Fibroblast of peridontal ligament (primary cell): ENCODE results near the gene ZNF853.
"Not testable (repeated sequence)": the region's sequence is repeated elsewhere in the genome, so short reads cannot be mapped to it uniquely, and the experiment has no call there.

Experiments
- DNase-seq: peaks from one replicate; pipeline ENCODE4 v3.0.0-alpha.2; 2010; ENCODE audit errors: extremely low read depth

The ZNF853 gene

DNA sequence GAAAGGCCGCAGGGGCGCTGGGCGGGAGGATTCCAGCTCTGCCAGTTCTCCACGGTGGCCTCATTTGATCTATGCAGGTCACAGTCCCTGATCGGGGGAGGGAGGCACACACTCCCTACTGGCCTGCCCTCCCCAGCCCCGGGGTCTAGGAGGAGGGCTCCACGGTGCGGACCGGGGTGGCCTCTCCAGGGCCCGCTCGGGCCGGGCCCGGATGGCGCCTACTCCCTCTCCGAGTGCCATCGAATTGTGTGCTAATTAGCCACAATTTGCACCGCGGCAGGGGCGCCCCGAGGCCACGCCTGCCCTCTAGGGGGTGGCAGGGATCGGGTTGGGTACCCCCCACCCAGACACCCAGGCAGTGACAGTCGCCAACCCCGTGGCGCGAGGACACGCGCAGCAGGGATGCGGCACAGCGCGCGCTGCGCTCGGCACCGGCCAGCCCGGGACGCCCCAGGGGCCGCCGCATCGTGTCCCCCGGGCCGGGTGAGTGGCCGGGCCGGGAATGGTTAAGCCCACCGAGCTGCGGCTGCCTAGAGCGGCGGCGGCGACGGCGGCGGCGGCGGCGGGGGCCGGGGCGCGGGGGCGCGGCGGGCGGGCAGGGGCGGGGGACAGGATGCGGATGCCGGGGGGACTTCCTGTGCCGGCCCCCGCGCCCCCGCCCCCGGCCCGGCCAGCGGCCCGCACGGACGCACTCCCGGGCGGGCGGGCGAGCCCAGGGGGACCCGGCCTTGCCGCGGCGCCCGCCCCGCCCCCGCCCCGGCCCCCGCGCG, at the start of gene ZNF853:
Gene ZNF853, plus strand, starts transcription at position 658 of the 770 bp plus-strand sequence. CDS start 565 bp downstream, outside the sequence.
- DNase-seq = no peak

DNA sequence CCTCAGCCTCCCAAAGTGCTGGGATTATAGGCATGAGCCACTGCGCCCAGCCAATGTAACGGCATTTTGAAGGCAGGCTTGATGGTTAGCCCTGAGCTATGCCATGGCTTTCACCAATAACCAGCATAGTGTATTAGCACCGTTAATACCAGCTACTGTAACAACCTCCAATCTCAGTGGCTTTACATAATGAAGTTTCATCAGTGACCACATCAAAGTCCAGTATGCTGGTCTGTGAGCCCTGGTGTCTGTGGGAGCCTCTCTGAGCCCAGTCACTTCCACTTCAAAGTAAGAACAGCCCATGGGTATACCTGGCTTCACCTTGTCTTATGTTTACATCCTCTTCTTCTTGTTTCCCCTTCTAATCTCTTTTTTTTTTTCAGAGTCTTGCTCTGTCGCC, 49.8 kb upstream of the ZNF853 start:
- DNase-seq = no peak

DNA sequence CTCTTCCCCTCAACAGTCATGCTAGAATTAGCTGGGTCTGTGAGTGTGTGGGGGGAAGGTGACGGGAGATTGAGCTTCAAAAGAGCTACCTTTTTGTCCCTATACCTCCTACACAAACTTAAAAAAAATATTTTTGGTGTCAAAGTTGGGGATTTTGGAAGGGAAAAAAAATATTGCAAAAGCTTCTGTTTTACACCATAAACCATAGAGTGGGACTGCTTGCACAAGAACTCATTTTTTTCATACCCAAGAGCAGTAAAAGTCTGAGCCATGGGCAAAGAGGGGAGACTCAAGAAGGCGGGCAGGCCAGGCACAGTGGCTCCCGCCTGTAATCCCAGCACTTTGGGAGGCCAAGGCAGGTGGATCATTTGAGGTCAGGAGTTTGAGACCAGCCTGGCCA, 47.5 kb upstream of the ZNF853 start:
- no peak for DNase-seq

DNA sequence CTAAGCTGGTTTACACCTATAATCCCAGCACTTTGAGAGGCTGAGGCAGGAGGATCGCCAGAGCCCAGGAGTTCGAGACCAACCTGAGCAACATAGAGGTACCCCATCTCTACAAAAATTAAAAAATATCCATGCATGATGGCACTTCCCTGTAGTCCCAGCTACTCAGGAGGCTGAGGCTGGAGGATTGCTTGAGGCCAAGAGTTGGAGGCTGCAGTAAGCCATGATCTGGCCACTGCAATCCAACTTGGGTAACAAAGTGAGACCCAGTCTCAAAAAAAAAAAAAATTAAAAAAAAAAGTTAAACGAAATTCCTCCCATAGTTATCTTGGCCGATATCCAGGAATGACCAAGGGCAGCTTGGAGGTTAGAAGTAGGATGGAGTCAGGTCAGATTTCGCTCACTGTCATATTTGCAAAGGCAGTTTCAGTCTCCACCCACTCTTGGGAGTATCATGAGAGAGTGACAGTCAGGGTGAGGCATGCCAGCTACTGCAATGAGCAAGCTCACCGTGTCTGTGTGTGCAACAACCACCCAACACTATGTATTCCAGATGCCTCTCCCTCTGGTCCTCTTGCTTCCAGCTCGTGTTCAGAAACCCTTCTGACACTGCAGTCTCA, 44.1 kb upstream of the ZNF853 start:
- DNase-seq = no peak

DNA sequence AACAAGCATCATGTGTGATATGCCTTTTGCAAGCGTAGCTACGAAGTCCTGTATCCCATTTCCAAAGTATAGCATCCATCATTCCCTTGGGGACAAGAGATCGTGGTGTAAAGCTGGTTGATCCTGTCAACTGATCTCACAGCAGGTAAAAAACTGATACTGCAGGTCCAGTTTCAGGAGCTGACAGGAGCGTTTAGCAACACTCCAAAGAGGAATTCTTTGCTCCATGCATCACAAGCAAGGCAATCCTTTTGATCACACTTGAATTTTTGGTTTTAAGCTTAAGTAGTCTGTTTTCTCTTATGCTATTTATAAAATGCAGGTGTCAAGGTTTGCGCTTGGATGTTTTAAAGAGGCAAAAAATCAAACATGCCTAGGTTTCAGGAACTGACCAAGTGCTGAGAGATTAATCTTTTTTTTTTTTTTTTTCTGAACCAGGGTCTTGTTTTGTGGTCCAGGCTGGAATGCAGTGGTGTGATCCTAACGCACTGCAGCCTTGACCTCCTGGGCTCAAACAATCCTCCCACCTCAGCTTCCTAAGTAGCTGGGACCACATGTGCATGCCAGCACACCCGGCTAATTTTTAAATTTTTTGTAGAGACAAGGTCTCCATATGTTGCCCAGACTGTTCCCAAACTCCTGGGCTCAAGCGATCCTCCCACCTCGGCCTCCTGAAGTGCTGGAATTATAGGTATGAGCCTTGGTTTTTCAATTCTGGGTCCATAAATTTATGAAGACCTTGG, 40.0 kb upstream of the ZNF853 start:
- DNase-seq = no peak

DNA sequence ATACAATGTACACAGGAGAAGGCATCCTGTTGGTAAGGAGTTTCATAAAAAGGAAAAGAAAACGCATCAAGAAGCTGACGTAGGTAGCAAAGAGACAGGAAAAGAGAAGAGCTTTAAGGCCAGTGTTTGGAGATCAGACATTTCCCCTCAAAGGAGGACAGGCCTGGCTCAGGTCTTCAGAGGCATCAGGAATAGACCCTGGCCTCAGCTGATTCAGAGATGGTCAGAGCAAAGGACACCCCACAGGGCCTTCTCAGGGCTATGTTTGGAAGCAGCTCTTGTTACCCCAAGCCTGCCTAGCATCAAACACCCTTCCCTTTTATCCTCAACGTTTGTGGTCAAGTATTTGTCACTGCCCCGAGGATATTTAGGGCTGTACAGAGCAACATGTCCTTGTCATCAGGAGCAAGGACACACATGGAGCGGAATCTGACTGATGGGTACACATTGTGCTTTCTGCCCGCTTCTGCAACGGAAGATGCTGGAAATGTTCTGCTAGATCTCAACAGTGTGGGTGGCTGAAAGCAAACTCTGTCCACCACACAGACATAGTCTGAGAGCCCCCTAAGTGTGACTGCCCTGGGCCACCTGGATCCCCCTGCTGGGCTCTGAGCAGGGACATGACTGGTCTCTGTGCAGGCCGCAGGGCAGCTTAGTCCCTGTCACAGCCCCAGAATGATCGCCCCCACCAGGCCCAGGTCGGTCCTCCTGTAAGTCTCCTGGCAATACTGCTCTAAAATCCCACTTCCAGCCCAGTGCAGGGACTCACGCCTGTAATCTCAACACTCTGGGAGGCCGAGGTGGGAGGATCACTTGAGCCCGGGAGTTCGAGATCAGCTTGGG, 39.2 kb upstream of the ZNF853 start:
- DNase-seq = no peak

DNA sequence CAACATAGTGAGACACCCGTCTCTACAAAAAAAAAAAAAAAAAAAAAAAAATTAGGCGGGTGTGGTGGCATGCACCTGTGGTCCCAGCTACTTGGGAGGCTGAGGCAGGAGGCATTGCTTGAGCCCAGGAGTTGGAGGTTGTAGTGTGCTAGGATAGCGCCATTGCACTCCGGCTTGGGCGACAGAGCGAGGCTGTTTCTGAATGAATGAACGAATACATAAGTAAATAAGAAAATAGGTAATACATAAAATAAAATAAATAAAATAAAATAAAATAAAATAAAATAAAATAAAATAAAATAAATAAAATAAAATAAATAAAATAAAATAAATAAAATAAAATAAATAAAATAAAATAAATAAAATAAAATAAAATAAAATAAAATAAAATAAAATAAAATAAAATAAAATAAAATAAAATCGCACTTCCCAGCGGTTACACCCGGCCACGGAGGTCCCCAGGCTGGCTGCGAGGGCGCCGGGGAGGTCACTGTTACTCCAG, 38.5 kb upstream of the ZNF853 start:
- peak; percentile 11 for DNase-seq

DNA sequence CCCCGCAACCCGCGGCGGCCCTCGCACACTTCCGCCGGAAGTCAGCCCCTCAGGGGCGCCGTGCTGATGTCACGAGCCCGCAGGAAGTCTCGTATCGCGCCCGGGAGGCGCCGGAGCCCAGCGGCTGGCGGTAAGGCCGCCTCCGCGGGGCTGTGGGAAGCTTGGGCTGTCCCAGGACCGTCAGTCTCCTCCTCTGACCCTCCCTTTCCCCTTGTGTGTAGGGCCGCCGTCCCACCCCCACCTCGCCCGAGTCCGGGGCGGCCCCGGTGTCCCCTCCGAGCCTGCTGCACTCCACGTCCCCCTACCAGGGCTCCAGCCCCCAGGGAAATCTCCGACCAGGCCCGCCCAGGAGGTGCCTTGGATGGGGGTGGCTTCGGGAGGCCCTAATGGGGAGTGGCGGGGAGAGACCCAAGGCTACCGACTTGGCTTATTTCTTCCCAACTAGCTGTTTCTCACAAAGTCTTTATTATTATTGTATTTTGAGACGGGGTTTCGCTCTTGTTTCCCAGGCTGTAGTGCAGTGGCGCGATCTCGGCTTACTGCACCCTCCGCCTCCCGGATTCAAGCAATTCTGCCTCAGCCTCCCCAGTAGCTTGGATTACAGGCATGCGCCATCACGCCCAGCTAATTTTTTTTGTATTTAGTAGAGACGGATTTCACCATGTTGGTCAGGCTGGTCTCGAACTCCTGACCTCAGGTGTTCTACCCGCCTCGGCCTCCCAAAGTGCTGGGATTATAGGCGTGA, 37.9 kb upstream of the ZNF853 start, which contains the start of gene ZDHHC4:
Gene ZDHHC4, plus strand, starts transcription at position 86 of the 745 bp plus-strand sequence. CDS start 3,108 bp downstream, outside the sequence.
- peak; percentile 83 for DNase-seq

DNA sequence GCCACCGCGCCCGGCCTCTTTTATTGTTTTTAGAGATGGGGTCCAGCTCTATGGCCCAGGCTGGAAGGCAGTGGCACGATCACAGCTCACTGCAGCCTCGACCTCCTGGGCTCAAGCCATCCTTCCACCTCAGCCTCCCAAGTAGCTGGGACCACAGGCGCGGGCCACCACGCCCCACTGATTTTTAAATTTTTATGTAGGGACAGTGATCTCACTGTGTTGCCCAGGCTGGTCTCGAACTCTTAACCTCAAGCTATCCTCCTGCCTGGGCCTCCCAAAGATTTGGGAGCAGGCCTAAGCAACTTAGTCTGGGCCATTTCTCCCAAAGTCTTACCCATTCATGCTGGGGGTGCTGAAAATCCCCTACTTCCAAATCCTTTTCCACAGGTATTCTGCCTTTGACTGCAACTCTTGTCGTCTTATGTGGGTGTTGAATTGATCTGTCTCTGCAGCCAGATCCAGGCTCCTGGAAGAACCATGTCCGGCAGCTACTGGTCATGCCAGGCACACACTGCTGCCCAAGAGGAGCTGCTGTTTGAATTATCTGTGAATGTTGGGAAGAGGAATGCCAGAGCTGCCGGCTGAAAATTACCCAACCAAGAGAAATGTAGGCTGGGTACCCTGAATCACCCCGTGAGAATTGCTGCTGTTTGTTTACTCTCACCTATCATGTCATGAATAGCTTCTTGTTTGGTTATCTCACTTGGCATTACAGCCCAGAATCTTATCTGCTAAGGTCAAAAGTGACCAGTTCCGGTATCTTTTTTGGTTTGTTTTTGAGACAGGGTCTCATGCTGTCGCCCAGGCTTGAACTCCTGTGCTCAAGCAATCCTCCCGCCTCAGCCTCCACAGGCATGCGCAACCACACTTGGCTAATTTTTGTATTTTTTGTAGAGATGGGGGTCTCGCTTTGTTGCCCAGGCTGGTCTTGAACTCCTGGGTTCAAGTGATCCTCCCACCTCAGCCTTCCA, 37.0 kb upstream of the ZNF853 start:
- no peak for DNase-seq

DNA sequence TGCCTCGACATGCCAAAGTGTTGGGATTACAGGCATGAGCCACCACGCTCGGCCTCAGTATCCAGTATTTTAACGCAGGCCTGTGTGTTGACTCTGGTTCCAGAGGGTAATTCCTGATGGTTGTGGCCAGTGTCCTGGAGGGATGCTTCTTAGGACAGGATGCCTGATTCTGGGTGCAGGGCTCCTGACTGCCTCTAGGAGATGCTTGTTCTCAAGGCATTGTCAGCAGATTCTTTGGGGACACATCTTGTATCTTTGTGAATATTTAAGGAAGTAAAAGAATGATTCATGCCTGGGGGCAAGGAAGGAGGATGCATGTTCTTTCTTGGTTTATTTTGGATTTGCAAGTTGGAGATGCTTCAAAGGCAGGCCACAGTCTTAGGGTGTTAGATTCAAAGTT, 36.0 kb upstream of the ZNF853 start:
- DNase-seq = no peak

DNA sequence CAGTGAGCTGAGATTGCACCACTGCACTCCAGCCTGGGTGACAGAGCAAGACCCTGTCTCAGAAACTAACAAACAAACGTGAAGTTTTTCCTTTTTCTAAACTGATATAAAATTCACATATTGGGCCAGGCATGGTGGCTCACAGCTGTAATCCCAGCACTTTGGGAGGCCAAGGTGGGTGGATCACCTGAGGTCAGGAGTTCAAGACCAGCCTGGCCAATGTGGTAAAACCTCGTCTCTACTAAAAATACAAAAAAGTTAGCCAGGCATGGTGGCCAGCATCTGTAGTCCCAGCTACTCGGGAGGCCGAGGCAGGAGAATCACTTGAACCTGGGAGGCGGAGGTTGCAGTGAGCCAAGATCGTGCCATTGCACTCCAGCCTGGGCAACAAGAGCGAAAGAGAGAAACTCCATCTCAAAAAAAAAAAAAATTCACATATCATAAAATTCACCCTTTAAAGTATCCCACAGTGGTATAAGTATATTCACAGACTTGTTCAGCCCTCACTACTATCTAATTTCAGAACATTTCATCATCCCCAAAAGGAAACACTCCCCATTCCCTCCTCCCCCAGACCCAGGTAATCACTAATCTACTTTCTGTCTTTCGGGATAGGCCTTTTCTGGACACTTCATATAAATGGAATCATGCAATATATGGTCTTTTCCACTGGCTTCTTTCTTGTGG, 29.5 kb upstream of the ZNF853 start:
- not testable (repeated sequence) for DNase-seq

DNA sequence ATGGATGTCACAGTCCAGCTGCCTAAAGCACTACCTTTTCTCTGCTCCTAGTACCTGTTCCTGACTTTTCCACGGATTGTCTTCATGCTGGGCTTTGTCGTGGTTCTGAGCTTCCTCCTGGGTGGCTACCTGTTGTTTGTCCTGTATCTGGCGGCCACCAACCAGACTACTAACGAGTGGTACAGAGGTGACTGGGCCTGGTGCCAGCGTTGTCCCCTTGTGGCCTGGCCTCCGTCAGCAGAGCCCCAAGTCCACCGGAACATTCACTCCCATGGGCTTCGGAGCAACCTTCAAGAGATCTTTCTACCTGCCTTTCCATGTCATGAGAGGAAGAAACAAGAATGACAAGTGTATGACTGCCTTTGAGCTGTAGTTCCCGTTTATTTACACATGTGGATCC, 26.8 kb upstream of the ZNF853 start:
- no peak for DNase-seq

DNA sequence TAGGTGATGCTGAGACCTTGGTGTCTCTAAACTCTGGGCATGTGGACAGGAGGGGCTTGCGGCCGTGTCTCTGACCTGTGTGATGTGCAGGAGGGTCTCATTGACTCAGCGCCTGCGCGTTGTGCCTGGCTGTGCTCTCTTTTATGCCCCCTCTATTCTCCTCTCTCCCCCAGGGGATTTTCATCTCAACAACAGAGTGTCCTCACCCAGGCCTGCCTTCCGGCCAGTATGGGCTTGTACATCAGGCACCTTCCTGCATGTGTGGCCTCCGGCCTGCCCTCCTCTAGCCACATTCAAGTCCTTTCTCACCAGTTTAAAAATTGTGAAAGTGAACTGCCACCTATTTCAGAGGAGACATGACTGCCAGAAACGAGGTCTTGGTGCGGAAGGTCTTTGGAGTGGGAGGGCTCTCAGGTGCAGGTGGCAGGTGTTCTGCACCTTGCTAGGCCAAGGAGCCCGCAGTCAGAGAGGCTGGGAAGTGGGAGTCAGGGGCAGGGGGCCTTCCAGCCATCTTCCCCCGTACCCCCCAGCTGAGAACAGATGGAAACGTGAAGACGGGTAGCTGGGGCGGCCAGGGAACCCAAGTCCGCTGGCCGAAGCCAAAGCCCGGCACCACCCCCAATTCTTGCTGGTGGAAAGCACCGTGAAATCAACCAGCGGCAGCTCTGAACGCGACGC, 26.1 kb upstream of the ZNF853 start:
- no peak for DNase-seq

DNA sequence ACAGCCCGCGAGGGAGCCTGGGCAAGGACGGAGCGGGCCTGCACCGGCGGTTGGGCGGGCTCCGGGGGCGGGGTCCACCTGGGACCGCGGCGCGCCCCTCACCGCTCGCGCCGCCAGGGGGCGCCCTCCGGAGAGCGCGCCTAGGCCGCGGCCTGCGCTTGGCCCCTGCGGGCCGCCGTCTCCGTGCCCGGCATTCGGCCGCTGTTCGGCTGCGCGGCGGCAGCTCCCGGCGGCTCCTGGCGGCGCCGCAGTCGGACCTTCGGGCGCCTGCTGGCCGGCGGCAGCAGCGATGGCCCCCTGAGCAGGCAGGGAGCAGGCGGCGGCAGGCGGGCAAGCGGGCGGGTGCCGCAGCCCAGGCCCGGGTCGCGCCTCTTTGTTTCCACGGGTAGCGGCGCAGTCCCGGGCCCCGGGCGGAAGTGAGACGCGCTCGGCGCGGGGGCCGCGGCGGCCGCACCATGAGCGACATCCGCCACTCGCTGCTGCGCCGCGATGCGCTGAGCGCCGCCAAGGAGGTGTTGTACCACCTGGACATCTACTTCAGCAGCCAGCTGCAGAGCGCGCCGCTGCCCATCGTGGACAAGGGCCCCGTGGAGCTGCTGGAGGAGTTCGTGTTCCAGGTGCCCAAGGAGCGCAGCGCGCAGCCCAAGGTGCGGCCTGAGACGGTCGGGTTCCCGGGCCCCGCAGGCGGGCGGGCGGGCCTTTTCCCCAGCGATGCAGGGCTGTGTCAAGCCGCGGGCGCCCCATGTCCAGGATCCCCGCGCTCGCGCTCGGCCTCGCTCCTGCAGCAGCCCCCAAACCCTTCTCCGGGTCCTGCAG, 25.4 kb upstream of the ZNF853 start, which contains the start of gene INTS15:
Gene INTS15, plus strand, starts transcription at position 193 of the 816 bp plus-strand sequence. Its CDS starts 263 bp downstream, at position 456.
- peak; percentile 67 for DNase-seq

DNA sequence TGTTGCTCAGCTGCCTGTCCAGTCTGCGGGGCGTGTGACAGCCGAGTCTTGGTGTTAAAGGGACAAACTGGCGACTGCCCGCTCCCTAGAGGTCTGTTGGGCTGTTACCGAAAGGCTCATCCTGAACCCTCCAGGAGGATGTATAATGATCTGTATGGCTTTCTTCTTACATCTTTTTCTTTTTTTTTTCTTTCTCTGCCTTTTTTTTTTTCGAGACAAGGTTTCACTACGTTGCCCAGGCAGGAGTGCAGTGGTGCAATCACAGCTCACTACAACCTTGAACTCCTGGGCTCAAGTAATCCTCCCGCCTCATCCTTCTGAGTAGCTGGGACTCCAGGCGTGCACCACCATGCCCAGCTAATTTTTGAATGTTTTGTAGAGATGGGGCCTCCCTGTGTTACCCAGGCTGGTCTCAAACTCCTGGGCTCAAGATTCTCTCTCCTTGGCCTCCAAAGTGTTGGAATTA, 24.7 kb upstream of the ZNF853 start:
- no peak for DNase-seq

DNA sequence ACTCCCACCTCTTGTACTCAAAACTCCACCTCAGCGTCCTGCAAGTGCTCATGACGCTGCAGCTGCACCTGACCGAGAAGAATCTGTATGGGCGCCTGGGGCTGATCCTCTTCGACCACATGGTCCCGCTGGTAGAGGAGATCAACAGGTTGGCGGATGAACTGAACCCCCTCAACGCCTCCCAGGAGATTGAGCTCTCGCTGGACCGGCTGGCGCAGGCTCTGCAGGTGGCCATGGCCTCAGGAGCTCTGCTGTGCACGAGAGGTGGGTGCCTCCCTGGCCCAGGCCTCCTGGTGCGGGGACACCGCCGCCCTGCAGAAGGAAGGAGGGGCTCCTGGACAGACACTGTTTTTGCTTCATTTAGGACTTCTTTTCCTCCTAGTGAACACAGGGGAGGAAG, 15.3 kb upstream of the ZNF853 start:
- no peak for DNase-seq

DNA sequence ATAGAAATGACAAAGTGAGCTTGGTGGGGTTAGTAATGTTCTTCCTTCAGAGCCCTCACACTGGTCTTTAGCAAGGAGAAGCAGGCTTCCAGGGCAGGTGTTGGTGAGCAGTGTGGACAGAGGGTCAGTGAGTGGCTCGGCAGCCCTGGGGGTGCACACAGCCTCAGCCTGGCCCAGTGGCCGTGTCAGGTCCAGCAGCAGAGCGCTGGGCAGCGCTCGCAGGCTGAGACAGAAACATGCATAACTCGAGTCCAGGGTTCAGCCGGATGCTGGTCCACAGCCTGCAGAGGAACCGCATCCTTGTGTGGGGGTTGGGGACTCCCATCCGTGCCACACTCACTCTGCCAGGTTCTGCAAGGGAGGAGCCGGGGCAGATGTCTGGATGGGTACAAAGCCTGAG, 11.0 kb upstream of the ZNF853 start:
- no peak for DNase-seq
